ENCODE measurements around the gene ZNF609.

ZNF609 gene

DNA sequence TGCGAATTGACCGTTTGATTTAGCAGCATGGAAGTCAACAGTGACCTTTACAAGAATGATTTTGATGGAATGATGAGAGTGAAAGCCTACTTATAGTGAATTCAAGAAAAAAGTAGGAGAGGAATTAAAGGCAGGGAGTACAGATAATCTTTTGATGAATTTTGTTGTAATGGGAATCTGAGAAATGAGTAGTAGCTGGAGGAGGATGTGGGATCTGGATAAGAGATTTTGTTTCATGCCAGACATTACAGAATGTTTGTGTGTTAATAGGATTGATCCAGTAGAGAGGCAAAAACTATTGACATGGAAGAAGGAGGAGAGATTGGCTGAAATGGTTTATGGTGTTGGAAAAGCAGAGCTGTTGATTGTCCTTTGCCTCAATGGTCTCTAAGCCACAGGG lies 17.4 kb upstream of the ZNF609 start:
- H3K4me3 ChIP-seq (ENCODE audit: low read length), result no peak overlapping the region
- H3K4me1 ChIP-seq (ENCODE audit: low read length), result peaks cover 34% of the 10 kb centered on the region
- TF ChIP-seq EZH2phosphoT487 (IDR thresholded peaks at IDR 0.05; ENCODE audit: low read depth), result no peak
- TF ChIP-seq, protein P1, sequence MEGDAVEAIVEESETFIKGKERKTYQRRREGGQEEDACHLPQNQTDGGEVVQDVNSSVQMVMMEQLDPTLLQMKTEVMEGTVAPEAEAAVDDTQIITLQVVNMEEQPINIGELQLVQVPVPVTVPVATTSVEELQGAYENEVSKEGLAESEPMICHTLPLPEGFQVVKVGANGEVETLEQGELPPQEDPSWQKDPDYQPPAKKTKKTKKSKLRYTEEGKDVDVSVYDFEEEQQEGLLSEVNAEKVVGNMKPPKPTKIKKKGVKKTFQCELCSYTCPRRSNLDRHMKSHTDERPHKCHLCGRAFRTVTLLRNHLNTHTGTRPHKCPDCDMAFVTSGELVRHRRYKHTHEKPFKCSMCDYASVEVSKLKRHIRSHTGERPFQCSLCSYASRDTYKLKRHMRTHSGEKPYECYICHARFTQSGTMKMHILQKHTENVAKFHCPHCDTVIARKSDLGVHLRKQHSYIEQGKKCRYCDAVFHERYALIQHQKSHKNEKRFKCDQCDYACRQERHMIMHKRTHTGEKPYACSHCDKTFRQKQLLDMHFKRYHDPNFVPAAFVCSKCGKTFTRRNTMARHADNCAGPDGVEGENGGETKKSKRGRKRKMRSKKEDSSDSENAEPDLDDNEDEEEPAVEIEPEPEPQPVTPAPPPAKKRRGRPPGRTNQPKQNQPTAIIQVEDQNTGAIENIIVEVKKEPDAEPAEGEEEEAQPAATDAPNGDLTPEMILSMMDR (IDR thresholded peaks at IDR 0.05; ENCODE audit: low read depth, low read length), result no peak
- H3K9ac ChIP-seq (ENCODE audit: low read length), result no peak overlapping the region
- no peaks in the 10 kb centered on the region for H3K27me3 ChIP-seq (ENCODE audit: low read depth, low read length)
- H3K36me3 ChIP-seq (replicated peaks; ENCODE audit: low read depth, low read length), result no peaks in the 10 kb centered on the region
- H2AFZ ChIP-seq (ENCODE audit: low read depth, low read length), result no peak overlapping the region
- H4K20me1 ChIP-seq (ENCODE audit: insufficient read depth, low read length), result 0 out of 2 replicates have a peak, but pooled peaks cover 3% of the 10 kb centered on the region
- H3K4me2 ChIP-seq (ENCODE audit: low read length), result no peak overlapping the region
- no peaks in the 10 kb centered on the region for H3K9me3 ChIP-seq (ENCODE audit: insufficient read depth, low read length)
- H3K79me2 ChIP-seq (ENCODE audit: low read length), result no peaks in the 10 kb centered on the region
- H3K27ac ChIP-seq (ENCODE audit: low read length), result no peak overlapping the region

DNA sequence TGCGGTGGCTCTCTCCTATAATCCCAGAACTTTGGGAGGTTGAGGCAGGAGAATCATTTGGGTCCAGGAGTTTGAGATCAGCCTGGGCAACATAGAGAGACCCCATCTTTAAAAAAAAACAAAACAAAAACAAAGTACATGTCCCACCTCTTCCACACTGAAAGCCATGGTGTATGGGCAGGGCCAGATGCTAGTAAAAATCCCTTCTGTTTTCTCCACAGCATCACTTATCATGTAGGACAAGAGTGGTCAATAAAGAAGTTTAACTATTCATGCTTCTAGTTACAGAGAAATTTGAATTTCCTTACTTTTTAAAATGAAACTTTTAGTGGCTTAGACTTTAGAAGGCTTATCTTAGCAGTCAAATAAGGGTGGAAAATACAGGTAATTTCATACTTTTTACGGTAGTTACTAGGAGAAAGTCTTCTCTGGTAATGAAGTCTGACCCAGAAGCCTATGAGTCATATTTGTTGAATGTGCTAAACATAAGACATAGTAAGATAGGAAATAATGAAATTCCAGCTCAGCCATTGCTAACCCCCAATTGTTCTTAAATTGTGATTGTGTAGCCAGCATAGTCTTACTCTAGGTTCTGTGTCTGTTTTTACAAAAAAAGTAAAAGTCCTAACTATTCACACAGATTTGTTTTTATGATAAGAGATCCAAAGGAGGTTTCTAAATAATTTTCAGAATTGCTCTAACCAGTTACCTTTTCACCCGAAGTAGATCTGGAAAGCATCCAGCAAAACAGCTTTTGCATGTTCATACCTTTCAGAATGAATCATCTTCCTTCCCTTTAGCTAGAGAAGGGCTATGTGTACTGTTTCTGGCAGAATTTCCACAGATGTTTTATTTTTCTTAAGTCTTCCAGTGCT lies 16.4 kb upstream of the ZNF609 start:
- H2AFZ ChIP-seq (ENCODE audit: low read depth, low read length), result no peak overlapping the region
- H3K9ac ChIP-seq (ENCODE audit: low read length), result no peak overlapping the region
- H3K27me3 ChIP-seq (ENCODE audit: low read depth, low read length), result no peaks in the 10 kb centered on the region
- peak overlapping the region; percentile 61 for H3K4me2 ChIP-seq (ENCODE audit: low read length)
- TF ChIP-seq, protein P1 (IDR thresholded peaks at IDR 0.05; ENCODE audit: low read depth, low read length), result no peak
- TF ChIP-seq EZH2phosphoT487 (IDR thresholded peaks at IDR 0.05; ENCODE audit: low read depth), result no peak
- H3K27ac ChIP-seq (ENCODE audit: low read length), result peak overlapping the region; percentile 59
- 0 out of 2 replicates have a peak, but pooled peaks cover 3% of the 10 kb centered on the region for H4K20me1 ChIP-seq (ENCODE audit: insufficient read depth, low read length)
- no peaks in the 10 kb centered on the region for H3K36me3 ChIP-seq (replicated peaks; ENCODE audit: low read depth, low read length)
- H3K79me2 ChIP-seq (ENCODE audit: low read length), result no peaks in the 10 kb centered on the region
- peaks cover 43% of the 10 kb centered on the region for H3K4me1 ChIP-seq (ENCODE audit: low read length)
- no peaks in the 10 kb centered on the region for H3K9me3 ChIP-seq (ENCODE audit: insufficient read depth, low read length)
- peak overlapping the region; percentile 40 for H3K4me3 ChIP-seq (ENCODE audit: low read length)

DNA sequence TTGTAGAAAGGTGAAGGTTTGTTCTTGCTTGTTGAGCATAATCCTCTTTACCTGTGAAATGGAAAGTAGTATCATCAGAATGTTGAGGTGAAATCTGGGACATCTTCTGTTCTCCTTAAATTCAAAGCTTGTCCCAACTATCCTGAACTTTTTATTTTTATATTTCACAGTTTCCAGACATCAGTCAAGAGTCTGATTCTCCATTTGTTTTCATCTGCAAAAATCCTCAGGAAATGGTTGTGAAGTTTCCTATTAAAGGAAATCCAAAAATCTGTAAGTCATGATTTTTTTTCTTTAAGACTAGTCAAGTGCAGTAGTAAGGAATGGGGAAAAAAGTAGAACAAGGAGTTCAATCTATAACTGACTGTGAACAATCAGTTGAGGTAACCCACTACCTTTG lies 15.5 kb upstream of the ZNF609 start:
- Histone ChIP-seq H3K9me3 (ENCODE audit: insufficient read depth, low read length) (no peaks in the 10 kb centered on the region), H3K27ac (ENCODE audit: low read length) (0 out of 2 replicates have a peak overlapping the region, but pooled peaks have one; percentile 59), H3K79me2 (ENCODE audit: low read length) (no peaks in the 10 kb centered on the region), H3K4me1 (ENCODE audit: low read length) (peaks cover 52% of the 10 kb centered on the region), H3K27me3 (ENCODE audit: low read depth, low read length) (no peaks in the 10 kb centered on the region), H3K4me3 (ENCODE audit: low read length) (peak overlapping the region; percentile 40; the same call in 1 of the 2 replicates), H4K20me1 (ENCODE audit: insufficient read depth, low read length) (0 out of 2 replicates have a peak, but pooled peaks cover 3% of the 10 kb centered on the region), H3K36me3 (replicated peaks; ENCODE audit: low read depth, low read length) (no peaks in the 10 kb centered on the region), H3K4me2 (ENCODE audit: low read length) (peak overlapping the region; percentile 61), H3K9ac (ENCODE audit: low read length) (no peak overlapping the region), H2AFZ (ENCODE audit: low read depth, low read length) (no peak overlapping the region)
- TF ChIP-seq, protein P1 (IDR thresholded peaks at IDR 0.05; ENCODE audit: low read depth, low read length), result no peak
- no peak for TF ChIP-seq EZH2phosphoT487 (IDR thresholded peaks at IDR 0.05; ENCODE audit: low read depth)

DNA sequence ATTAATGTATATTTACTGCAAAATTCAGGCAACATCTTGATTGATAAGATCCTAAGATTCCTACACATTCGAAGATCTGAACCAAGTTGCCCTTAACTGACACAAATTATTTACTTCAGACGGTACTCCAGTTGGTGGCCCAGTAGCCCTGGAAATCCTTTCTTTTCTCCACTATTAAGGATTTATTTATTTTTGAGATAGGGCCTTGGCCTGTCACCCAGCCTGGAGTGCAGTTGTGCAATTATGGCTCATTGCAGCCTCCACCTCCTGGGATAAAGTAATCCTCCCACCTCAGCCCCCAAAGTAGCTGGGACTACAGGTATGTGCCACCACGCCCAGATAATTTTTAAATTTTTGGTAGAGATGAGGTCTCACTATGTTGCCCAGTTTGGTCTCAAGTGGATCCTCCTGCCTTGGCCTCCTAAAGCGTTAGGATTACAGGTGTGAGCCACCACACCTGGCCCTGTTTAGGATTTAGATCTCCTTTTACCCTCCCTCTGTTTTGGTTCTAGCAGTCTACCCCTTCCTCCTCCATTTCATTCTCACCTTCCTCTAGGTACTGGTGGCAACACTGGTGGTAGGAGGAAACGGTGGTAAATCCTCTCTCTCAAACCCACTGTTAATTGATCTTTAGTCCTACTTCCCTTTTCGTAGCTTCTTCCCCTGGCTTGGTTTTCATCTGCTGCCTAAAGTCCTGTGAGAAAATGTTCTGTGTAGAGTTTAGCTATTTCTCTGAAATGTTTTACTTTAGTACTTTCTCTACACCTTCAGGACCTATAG lies 12.7 kb upstream of the ZNF609 start:
- Histone ChIP-seq H3K4me1 (ENCODE audit: low read length) (peaks cover 62% of the 10 kb centered on the region), H3K4me3 (ENCODE audit: low read length) (peak overlapping the region; percentile 30; the same call in 1 of the 2 replicates)

More for the DNA sequence above, 12.7 kb upstream of the ZNF609 start:
- H3K9ac ChIP-seq (ENCODE audit: low read length), result no peak overlapping the region; the same call in 1 of the 2 replicates
- peak overlapping the region; percentile 75 for H3K4me2 ChIP-seq (ENCODE audit: low read length)
- no peaks in the 10 kb centered on the region for H3K36me3 ChIP-seq (replicated peaks; ENCODE audit: low read depth, low read length)
- H2AFZ ChIP-seq (ENCODE audit: low read depth, low read length), result no peak overlapping the region
- no peaks in the 10 kb centered on the region for H3K9me3 ChIP-seq (ENCODE audit: insufficient read depth, low read length)
- no peak for TF ChIP-seq EZH2phosphoT487 (IDR thresholded peaks at IDR 0.05; ENCODE audit: low read depth)
- TF ChIP-seq, protein P1 (IDR thresholded peaks at IDR 0.05; ENCODE audit: low read depth, low read length), result no peak
- peak overlapping the region; percentile 76 for H3K27ac ChIP-seq (ENCODE audit: low read length)
- H4K20me1 ChIP-seq (ENCODE audit: insufficient read depth, low read length), result 0 out of 2 replicates have a peak, but pooled peaks cover 3% of the 10 kb centered on the region
- H3K79me2 ChIP-seq (ENCODE audit: low read length), result no peaks in the 10 kb centered on the region
- H3K27me3 ChIP-seq (ENCODE audit: low read depth, low read length), result no peaks in the 10 kb centered on the region
